Gastrocnemius medialis (tissue), 4 donors: ENCODE data around the gene EIF3B. TPM values are rescaled to one million over a fixed set of nuclear protein-coding genes. Genes with fewer than 3 reads are reported as not detected.

Source experiments
- ATAC-seq, 2 donors: fragments of 150-250 bp; one replicate each; pipeline ENCODE4 v1.9.1; 2016
- DNase-seq, 2 donors: peaks; one replicate each; pipeline ENCODE4 v3.0.0-alpha.2; 2019
- H3K27ac ChIP-seq, 4 donors: fragments of 200-600 bp; sonication (generic); 1 replicate in 1 of 4; 2 replicates in 3 of 4; pipeline ENCODE4 v1.5.1; 2016 to 2018; ENCODE audit warnings: mild to moderate bottlenecking in 2 of 4, moderate library complexity in 1 of 4
- H3K27me3 ChIP-seq, 3 donors: fragments of 200-600 bp; sonication (generic) in 2 of 3; 1 replicate in 1 of 3; 2 replicates in 2 of 3; pipeline versions ENCODE4 v1.5.1 to v1.6.0; 2016 to 2019; ENCODE audit warnings: mild to moderate bottlenecking in 1 of 3, moderate library complexity in 1 of 3
- H3K36me3 ChIP-seq, 2 donors: fragments of 200-600 bp; sonication (generic) in 1 of 2; one replicate each; pipeline ENCODE4 v1.5.1; 2017 to 2018
- H3K4me1 ChIP-seq, 2 donors: fragments of 200-600 bp; sonication (generic) in 1 of 2; one replicate each; pipeline ENCODE4 v1.5.1; 2016 to 2017; ENCODE audit warnings: mild to moderate bottlenecking in 2 of 2
- H3K4me3 ChIP-seq, 4 donors: fragments of 200-600 bp; sonication (generic) in 3 of 4; 1 replicate in 1 of 4; 2 replicates in 3 of 4; pipeline ENCODE4 v1.5.1; 2016 to 2019; ENCODE audit warnings: mild to moderate bottlenecking in 2 of 4
- H3K9me3 ChIP-seq, 3 donors: fragments of 200-600 bp; sonication (generic) in 2 of 3; 1 replicate in 1 of 3; 2 replicates in 2 of 3; pipeline ENCODE4 v1.5.1; 2016 to 2019
- CTCF ChIP-seq, 5 experiments: fragments of 450-650 bp in 3 of 5; fragments of 200-600 bp in 2 of 5; sonication (generic) in 2 of 5; IDR thresholded peaks in 4 of 5; conservative IDR thresholded peaks in 1 of 5; 1 replicate in 4 of 5; 2 replicates in 1 of 5; pipeline ENCODE4 v1.5.1; 2016 to 2019; ENCODE audit warnings: antibody characterized with exemption in 5 of 5, mild to moderate bottlenecking in 3 of 5, moderate library complexity in 3 of 5
- POLR2A ChIP-seq, 2 donors: fragments of 450-650 bp; IDR thresholded peaks; one replicate each; pipeline ENCODE4 v1.6.1; 2017; ENCODE audit warnings: antibody characterized with exemption in 2 of 2, mild to moderate bottlenecking in 2 of 2, moderate library complexity in 2 of 2
- in situ Hi-C, 4 donors: fragments of 200-750 bp; cut with MboI; loops; one replicate each; pipeline versions ENCODE4 v1.15.0 to v1.8.0; 2017; ENCODE audit warnings: low sequenced_read_pairs in 4 of 4
- intact Hi-C: fragments of 100-400 bp; cut with DNase I; formaldehyde crosslinking; loops from one replicate; pipeline ENCODE4 v1.15.1; 2023; ENCODE audit warnings: low total_unique reads
- total RNA-seq, 4 donors: library from RNA; depleted of rRNA; stranded (reverse); fragments of >200 nt; gene quantifications; one replicate each; pipeline versions ENCODE4 v1.1.0 to v1.2.3, GENCODE V29; 2016

EIF3B gene
- total RNA-seq, 4 donors from 2014 or later = 105 to 207 (median 195) TPM

GRCh38 chr7:2350055-2350454 lies 4.6 kb upstream of the EIF3B start:
- H3K9me3 ChIP-seq = no peaks in the 10 kb centered on the region
- peaks cover 4 to 5% of the 10 kb centered on the region in 2 donors for H3K4me1 ChIP-seq
- H3K36me3 ChIP-seq = no peaks in the 10 kb centered on the region
- TF ChIP-seq CTCF (IDR thresholded peaks at IDR 0.05 in 4 of 5, conservative IDR thresholded peaks at IDR 0.05 in 1 of 5) (no peak), POLR2A (IDR thresholded peaks at IDR 0.05) (no peak)
- in situ Hi-C loops = no loop called here
- ATAC-seq (no peak), DNase-seq (no peak)
- intact Hi-C loops = loop anchor here (10.0 kb wide), 1 partner anchor 775 kb away; the partner anchor contains the start of gene PSMG3
- no peaks in the 10 kb centered on the region for H3K27me3 ChIP-seq
- no peak overlapping the region for H3K27ac ChIP-seq
- H3K4me3 ChIP-seq = no peak overlapping the region

- in situ Hi-C loops (no loop called here), intact Hi-C loops (loop anchor here (10.0 kb wide), 1 partner anchor 776 kb away; the partner anchor contains the start of gene PSMG3)
- no peaks in the 10 kb centered on the region for H3K36me3 ChIP-seq
- no peak overlapping the region for H3K27ac ChIP-seq
- no peak for TF ChIP-seq CTCF (IDR thresholded peaks at IDR 0.05 in 4 of 5, conservative IDR thresholded peaks at IDR 0.05 in 1 of 5)
- TF ChIP-seq POLR2A (IDR thresholded peaks at IDR 0.05) = no peak
- ATAC-seq = no peak
- H3K27me3 ChIP-seq = no peaks in the 10 kb centered on the region
- no peak overlapping the region for H3K4me3 ChIP-seq
- peaks cover 5 to 6% of the 10 kb centered on the region in 2 donors for H3K4me1 ChIP-seq
- DNase-seq = no peak
- H3K9me3 ChIP-seq = no peaks in the 10 kb centered on the region
Observed at GRCh38 chr7:2350861-2351260, 3.8 kb upstream of the EIF3B start.

GRCh38 chr7:2353113-2353935 lies 1.3 kb upstream of the EIF3B start:
- no peaks in the 10 kb centered on the region for H3K36me3 ChIP-seq
- intact Hi-C loops = loop anchor here (10.0 kb wide), 1 partner anchor 779 kb away; the partner anchor contains the start of gene PSMG3
- peak overlapping the region; percentile 90 to 100 (median 94) for H3K27ac ChIP-seq
- no peaks in the 10 kb centered on the region for H3K27me3 ChIP-seq
- ATAC-seq (no peak), DNase-seq (no peak)
- no peak for TF ChIP-seq POLR2A (IDR thresholded peaks at IDR 0.05)
- TF ChIP-seq CTCF (IDR thresholded peaks at IDR 0.05 in 4 of 5, conservative IDR thresholded peaks at IDR 0.05 in 1 of 5) = no peak
- in situ Hi-C loops = no loop called here
- H3K4me1 ChIP-seq = peaks cover 24 to 28% of the 10 kb centered on the region in 2 donors
- H3K4me3 ChIP-seq = peak overlapping the region; percentile 74 to 96 (median 81)
- H3K9me3 ChIP-seq = no peaks in the 10 kb centered on the region

- intact Hi-C loops (loop anchor here (1.0 to 10.0 kb wide), 5 partner anchors 40 to 779 kb away; partner anchors contain the start of genes BRAT1, CHST12, MAD1L1 and PSMG3), in situ Hi-C loops (no loop called here)
- Histone ChIP-seq H3K4me3 (peak overlapping the region; percentile 74 to 96 (median 81)), H3K27ac (peak overlapping the region; percentile 90 to 100 (median 94)), H3K4me1 (peaks cover 29 to 30% of the 10 kb centered on the region in 2 donors), H3K9me3 (no peaks in the 10 kb centered on the region), H3K27me3 (no peaks in the 10 kb centered on the region), H3K36me3 (no peaks in the 10 kb centered on the region)
- peak; percentile 82 to 84 for DNase-seq
- peak; percentile 79 to 81 for ATAC-seq
- TF ChIP-seq CTCF (IDR thresholded peaks at IDR 0.05 in 4 of 5, conservative IDR thresholded peaks at IDR 0.05 in 1 of 5) = no peak
- TF ChIP-seq POLR2A (IDR thresholded peaks at IDR 0.05) = peak; percentile 20 to 45
Observed at GRCh38 chr7:2353936-2354185, 766 bp upstream of the EIF3B start.
